Measurements from ENCODE around the gene KLK10.
A peak's percentile ranks its signal among the peaks of the same experiment; 100 is the strongest.

Gene KLK10

DNA sequence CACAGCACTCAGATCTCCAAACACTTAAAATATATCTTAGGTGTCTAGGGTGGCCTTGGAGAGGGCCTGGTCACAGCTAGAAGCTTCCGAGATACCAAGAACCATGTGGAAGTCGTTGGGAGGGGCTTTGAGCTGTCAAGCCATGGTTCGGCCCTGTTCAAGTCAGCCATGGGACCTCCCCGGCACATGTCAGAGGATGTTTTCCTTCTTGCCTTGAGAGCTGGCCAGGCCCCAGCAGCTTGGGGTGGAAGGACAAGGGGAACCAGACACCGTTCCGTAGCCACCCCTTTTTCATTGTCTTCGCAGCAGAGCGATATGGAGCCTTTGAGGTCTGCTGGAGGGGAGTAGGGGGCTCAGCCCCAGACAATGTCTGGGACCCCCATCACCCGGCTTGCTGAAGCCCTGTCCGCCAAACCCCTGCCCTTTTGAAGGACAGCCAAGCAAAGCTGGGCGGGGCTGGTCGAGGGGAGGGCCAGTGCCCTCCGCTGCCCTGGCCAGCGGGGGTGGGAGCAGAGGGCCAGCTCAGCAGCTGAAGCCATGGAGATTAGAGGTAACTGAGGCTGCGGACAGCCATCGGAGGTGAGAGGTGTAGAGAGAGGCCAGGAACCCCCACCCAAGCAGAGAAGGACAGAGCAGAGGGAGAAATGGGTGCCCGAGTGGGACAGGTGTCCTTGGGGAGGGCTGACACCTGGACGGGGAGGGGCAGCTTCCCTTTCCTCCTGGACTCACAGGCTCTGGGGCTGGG lies 6.5 kb upstream of the KLK10 start:
- DNase-seq = peak in 1 of 2 experiments; percentile 71

GRCh38 chr19:51025401-51025800 lies 5.9 kb upstream of the KLK10 start:
- DNase-seq = peak in 1 of 2 experiments; percentile 71

DNA sequence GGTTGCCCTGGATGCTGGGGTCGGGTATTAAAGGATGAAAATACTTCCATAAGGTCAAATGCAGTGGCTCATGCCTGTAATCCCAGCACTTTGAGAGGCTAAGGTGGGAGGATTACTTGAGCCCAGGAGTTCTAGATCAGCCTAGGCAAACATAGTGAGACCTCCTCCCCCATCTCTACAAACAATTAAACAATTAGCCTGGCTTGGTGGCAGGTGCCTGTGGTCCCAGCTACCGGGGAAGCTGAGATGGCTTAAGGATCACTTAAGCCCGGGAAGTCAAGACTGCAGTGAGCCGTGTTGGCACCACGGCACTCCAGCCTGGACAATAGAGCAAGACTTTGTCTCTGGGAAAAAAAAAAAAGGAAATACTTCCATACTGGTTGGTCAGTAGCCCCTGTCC lies 5.4 kb upstream of the KLK10 start:
- peak; percentile 62 to 71 for DNase-seq

DNA sequence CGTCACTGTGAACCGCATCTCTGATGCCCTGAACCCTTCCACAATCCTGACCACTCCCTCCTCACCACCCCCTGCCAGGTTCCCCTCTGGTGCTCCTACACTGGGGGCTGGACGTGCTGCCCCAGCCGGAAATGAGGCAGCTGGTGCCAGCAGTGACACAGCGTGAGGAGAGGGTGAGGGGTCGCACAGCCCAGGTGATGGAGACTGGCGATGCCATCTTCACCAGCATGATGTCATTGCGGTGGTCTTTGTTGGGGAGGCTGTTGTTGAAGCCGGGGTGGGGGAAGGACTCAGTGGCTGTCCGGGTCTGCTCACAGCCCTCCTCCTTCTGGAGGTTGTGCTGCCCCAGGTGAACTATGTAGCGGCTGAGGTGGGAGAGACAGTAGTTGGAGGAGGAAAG lies 4.4 kb upstream of the KLK10 start:
- DNase-seq = no peak

GRCh38 chr19:51022526-51022925 lies 3.0 kb upstream of the KLK10 start:
- no peak for DNase-seq

- DNase-seq = peak; percentile 27 to 35
Measured at GRCh38 chr19:51020988-51021651, 1.6 kb upstream of the KLK10 start.

GRCh38 chr19:51018745-51019543 lies 565 bp downstream of the KLK10 start:
- DNase-seq = no peak

GRCh38 chr19:51016798-51017683 lies 2.5 kb downstream of the KLK10 start:
- DNase-seq = peak; percentile 47 to 69

GRCh38 chr19:51015691-51016267 lies 3.7 kb downstream of the KLK10 start:
- no peak for DNase-seq

DNA sequence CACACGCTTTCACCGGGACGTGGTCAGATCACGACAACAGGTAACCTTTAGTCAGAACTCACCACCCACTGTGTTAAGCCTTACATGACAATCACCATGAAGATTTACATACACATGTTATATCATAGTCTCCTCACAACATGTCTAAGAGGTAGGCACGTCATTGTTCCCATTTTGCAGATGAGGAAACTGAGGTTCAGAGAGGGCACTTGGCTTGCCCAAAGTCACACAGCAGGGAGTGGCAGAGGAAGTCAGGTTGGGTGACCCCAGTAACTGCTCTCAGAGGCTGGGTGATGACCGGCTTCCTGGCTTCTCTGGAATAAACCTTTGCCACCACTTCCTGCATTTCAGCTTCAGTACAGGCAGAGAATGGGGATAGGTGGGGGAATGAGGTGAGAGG lies 5.3 kb downstream of the KLK10 start:
- DNase-seq = no peak

GRCh38 chr19:51012661-51013190 lies 6.8 kb downstream of the KLK10 start:
- no peak for DNase-seq

- DNase-seq = no peak
Measured at GRCh38 chr19:51010066-51010795, 9.3 kb downstream of the KLK10 start.

- DNase-seq = no peak
Measured at GRCh38 chr19:51009061-51009891, 10.2 kb downstream of the KLK10 start.

DNA sequence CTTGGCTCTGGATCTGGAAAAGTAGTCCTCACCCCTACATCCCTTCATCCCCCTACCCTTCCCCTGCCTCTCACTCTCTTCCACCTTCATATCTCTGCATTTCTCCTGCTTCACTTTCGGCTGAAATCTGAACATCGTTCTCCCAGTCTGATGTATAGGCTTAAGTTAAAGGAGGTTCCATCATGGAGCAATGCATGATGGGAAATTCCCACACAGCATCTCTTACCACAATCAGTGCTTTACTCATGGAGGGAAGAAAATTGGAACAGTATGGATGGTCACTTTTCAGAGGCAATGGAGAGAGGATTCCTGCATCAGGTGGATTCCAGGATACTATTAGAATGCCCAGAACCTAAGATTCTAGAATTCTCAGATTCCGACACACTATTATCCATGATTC lies 12.0 kb downstream of the KLK10 start:
- no peak for DNase-seq

DNA sequence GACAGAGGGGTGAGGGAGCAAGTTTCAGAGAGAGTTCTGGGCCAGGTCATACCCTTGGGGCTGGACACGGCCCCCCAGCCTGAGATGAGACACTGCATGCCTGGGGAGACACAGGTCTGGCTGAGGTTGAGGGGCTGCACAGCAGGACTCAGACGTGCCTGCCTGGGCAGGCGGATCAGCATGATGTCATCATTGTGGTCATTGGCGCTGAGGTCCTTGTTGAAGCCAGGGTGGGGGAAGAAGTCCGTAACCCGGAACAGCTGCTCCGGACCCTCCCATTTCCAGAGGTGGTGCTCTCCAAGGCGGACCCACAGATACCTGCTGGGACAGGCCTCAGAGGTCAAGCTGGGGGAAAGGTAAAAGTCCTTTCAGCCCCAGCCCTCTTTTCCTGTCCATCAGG lies 13.1 kb downstream of the KLK10 start:
- DNase-seq = no peak

GRCh38 chr19:51005248-51005647 lies 14.3 kb downstream of the KLK10 start:
- DNase-seq = no peak

DNA sequence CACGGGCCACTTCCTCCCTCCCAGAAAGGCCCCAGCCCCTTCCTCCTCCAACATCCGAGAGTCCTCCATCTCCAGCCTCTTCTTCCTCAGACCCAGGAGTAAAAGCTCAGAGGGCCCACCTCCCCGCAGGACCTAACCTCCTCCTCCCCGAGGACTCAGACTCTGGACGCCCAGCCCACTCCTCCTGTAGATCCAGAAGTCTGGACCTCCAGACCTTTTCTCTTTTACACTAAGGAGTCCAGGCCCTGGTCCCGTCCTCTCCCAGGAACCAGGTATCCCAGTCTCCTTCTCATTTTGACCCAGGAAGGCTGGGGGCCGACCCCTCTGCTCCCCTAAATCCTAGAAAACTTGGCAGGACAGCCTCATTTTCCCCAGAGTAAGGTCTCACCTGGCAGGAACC lies 16.2 kb downstream of the KLK10 start:
- DNase-seq = no peak

- no peak for DNase-seq
Measured at GRCh38 chr19:51002542-51003311, 16.8 kb downstream of the KLK10 start.

GRCh38 chr19:51002089-51002532 lies 17.4 kb downstream of the KLK10 start:
- no peak for DNase-seq

DNA sequence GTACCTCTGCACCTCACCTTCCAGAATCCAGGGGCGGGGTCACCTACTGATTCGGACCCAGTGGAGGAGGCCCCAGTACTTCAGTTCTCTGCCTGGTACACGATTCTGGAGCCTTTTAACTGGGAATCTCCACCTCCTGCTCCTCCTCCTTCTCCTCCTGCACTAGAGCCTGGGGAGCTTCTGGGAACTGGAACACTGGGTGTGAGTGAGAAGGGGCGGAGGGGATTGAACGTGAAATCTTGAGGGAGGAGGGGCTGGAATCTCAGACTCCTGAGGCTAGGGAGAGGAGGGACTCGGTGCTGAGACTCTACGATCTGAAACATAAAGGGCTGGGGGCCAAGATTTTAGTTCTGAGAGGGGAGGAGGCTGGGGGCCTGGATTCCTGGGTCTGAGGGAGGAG lies 18.0 kb downstream of the KLK10 start, which contains the start of gene KLK8:
TSS of gene KLK8 (minus strand) at position 90 of the 400 bp plus-strand sequence. CDS start 437 bp downstream, outside the sequence.
- DNase-seq = no peak
